Neural cell (in vitro differentiated cells): ENCODE results near the gene CDC45. TPM values are rescaled to one million over a fixed set of nuclear protein-coding genes. Genes with fewer than 3 reads are reported as not detected.

Experiments used
- H2AFZ ChIP-seq: fragments of 200-600, 300-800 bp; sonication (generic), shearing (Covaris generic); 2 replicates; pipeline ENCODE4 v1.6.0; 2014; ENCODE audit warnings: low read depth, mild to moderate bottlenecking, antibody characterized with exemption, low read length, moderate library complexity
- H3F3A ChIP-seq: fragments of 200-600 bp; shearing (Covaris generic); 2 replicates; pipeline ENCODE4 v1.6.1; 2016; ENCODE audit warnings: mild to moderate bottlenecking, moderate library complexity, mixed read lengths, antibody characterized with exemption, low read length; ENCODE audit not compliant: insufficient read depth, poor library complexity, severe bottlenecking
- H3K27ac ChIP-seq: fragments of 200-600, 300-800 bp; sonication (generic), shearing (Covaris generic); 2 replicates; pipeline ENCODE4 v1.5.1; 2014; ENCODE audit warnings: mild to moderate bottlenecking, low read length, moderate library complexity
- H3K27me3 ChIP-seq: fragments of 300-800, 200-600 bp; sonication (generic), shearing (Covaris generic); 2 replicates; pipeline ENCODE4 v1.6.0; 2014; ENCODE audit warnings: mild to moderate bottlenecking, low read depth, low read length, moderate library complexity; ENCODE audit not compliant: insufficient read depth
- H3K36me3 ChIP-seq: fragments of 300-800, 200-600 bp; sonication (generic), shearing (Covaris generic); 2 replicates; pipeline ENCODE4 v1.5.1; 2014; ENCODE audit warnings: mild to moderate bottlenecking, antibody characterized with exemption, low read length, moderate library complexity; ENCODE audit not compliant: insufficient read depth
- H3K4me2 ChIP-seq: fragments of 300-800, 200-600 bp; sonication (generic), shearing (Covaris generic); 2 replicates; pipeline ENCODE4 v1.6.0; 2014; ENCODE audit warnings: mild to moderate bottlenecking, low read length
- H3K4me3 ChIP-seq: fragments of 300-800, 200-600 bp; sonication (generic), shearing (Covaris generic); 2 replicates; pipeline ENCODE4 v1.5.1; 2014; ENCODE audit warnings: mild to moderate bottlenecking, low read length, moderate library complexity
- H3K79me2 ChIP-seq: fragments of 200-600 bp; shearing (Covaris generic); replicated peaks from 2 replicates; pipeline ENCODE4 v1.6.0; 2014; ENCODE audit warnings: mild to moderate bottlenecking, low read length, moderate library complexity; ENCODE audit not compliant: insufficient read depth
- H3K9ac ChIP-seq: fragments of 300-800, 200-600 bp; sonication (generic), shearing (Covaris generic); 2 replicates; pipeline ENCODE4 v1.6.1; 2016; ENCODE audit warnings: mild to moderate bottlenecking, low read length, mixed read lengths
- H3K9me2 ChIP-seq: fragments of 200-600 bp; shearing (Covaris generic); 2 replicates; pipeline ENCODE4 v1.6.1; 2016; ENCODE audit warnings: mild to moderate bottlenecking, low read length, mixed read lengths; ENCODE audit not compliant: insufficient read depth
- H3K9me3 ChIP-seq: fragments of 200-600, 300-800 bp; sonication (generic), shearing (Covaris generic); 2 replicates; pipeline ENCODE4 v1.6.1; 2016; ENCODE audit warnings: mild to moderate bottlenecking, mixed run types, low read length, moderate library complexity, mixed read lengths
- H4K20me1 ChIP-seq: fragments of 200-600 bp; shearing (Covaris generic); 2 replicates; pipeline ENCODE4 v1.6.1; 2016; ENCODE audit warnings: mild to moderate bottlenecking, mixed run types; ENCODE audit not compliant: insufficient read depth
- CTCF ChIP-seq: fragments of 450-650 bp; IDR thresholded peaks from 2 replicates; pipeline ENCODE4 v1.5.1; 2014; ENCODE audit warnings: antibody characterized with exemption, mild to moderate bottlenecking, moderate library complexity; ENCODE audit not compliant: poor library complexity, severe bottlenecking
- EP300 ChIP-seq: fragments of 450-650 bp; conservative IDR thresholded peaks from 2 replicates; pipeline ENCODE4 v1.6.1; 2014; ENCODE audit warnings: antibody characterized with exemption, mild to moderate bottlenecking, moderate library complexity; ENCODE audit not compliant: poor library complexity, severe bottlenecking
- EZH2 ChIP-seq: fragments of 200-600, 300-800 bp; shearing (Covaris generic), sonication (generic); IDR thresholded peaks from 2 replicates; pipeline ENCODE4 v1.6.1; 2014; ENCODE audit warnings: antibody characterized with exemption, low read length, borderline replicate concordance, mild to moderate bottlenecking; ENCODE audit not compliant: insufficient read depth, poor library complexity, severe bottlenecking
- MXI1 ChIP-seq: fragments of 450-650 bp; conservative IDR thresholded peaks from 2 replicates; pipeline ENCODE4 v1.6.1; 2014; ENCODE audit warnings: antibody characterized with exemption, mild to moderate bottlenecking; ENCODE audit not compliant: poor library complexity, severe bottlenecking
- POLR2AphosphoS5 ChIP-seq: IDR thresholded peaks from 2 replicates; pipeline ENCODE4 v1.6.1; 2012
- RAD21 ChIP-seq: fragments of 450-650 bp; conservative IDR thresholded peaks from 2 replicates; pipeline ENCODE4 v1.6.1; 2014; ENCODE audit warnings: antibody characterized with exemption, mild to moderate bottlenecking, moderate library complexity
- REST ChIP-seq: IDR thresholded peaks from 2 replicates; pipeline ENCODE4 v1.6.1; 2012; ENCODE audit warnings: borderline replicate concordance
- SMC3 ChIP-seq: fragments of 450-650 bp; conservative IDR thresholded peaks from 2 replicates; pipeline ENCODE4 v1.6.1; 2014; ENCODE audit warnings: antibody characterized with exemption, mild to moderate bottlenecking, moderate library complexity; ENCODE audit not compliant: poor library complexity
- TAF1 ChIP-seq: IDR thresholded peaks from 2 replicates; pipeline ENCODE4 v1.6.1; 2012; ENCODE audit warnings: low read depth
- polyA plus RNA-seq: library from polyadenylated mRNA; depleted of rRNA; stranded (reverse); fragments of >200 nt; gene quantifications from 2 replicates; pipeline ENCODE4 v1.2.3, GENCODE V29; 2014

The CDC45 gene
- polyA plus RNA-seq, 1 donor from 2014 or later: 3.2 TPM

- H2AFZ ChIP-seq: no peak overlapping the region
- no peaks in the 10 kb centered on the region for H3K9me2 ChIP-seq
- H3K4me2 ChIP-seq: no peak overlapping the region
- no peaks in the 10 kb centered on the region for H3F3A ChIP-seq
- no peaks in the 10 kb centered on the region for H3K9me3 ChIP-seq
- no peak overlapping the region for H3K27ac ChIP-seq
- TF ChIP-seq RAD21 (no peak), REST (no peak)
- H4K20me1 ChIP-seq: no peaks in the 10 kb centered on the region
- H3K9ac ChIP-seq: no peak overlapping the region
- H3K4me3 ChIP-seq: no peak overlapping the region
- no peaks in the 10 kb centered on the region for H3K27me3 ChIP-seq
- peaks cover 3% of the 10 kb centered on the region for H3K36me3 ChIP-seq
- H3K79me2 ChIP-seq: no peaks in the 10 kb centered on the region
Measured at GRCh38 chr22:19469421-19469820, 10.3 kb upstream of the CDC45 start.

- no peaks in the 10 kb centered on the region for H3K9me3 ChIP-seq
- no peak overlapping the region for H2AFZ ChIP-seq
- no peak overlapping the region for H3K9ac ChIP-seq
- H3K27me3 ChIP-seq: no peaks in the 10 kb centered on the region
- H4K20me1 ChIP-seq: no peaks in the 10 kb centered on the region
- H3K27ac ChIP-seq: no peak overlapping the region
- H3K4me2 ChIP-seq: no peak overlapping the region
- no peaks in the 10 kb centered on the region for H3K79me2 ChIP-seq
- H3K4me3 ChIP-seq: no peak overlapping the region
- H3K9me2 ChIP-seq: no peaks in the 10 kb centered on the region
- H3K36me3 ChIP-seq: peaks cover 3% of the 10 kb centered on the region
- no peaks in the 10 kb centered on the region for H3F3A ChIP-seq
- TF ChIP-seq CTCF: no peak
- TF ChIP-seq REST: no peak
- TF ChIP-seq SMC3: no peak
- TF ChIP-seq POLR2AphosphoS5: no peak
- TF ChIP-seq TAF1: no peak
- TF ChIP-seq MXI1: no peak
- TF ChIP-seq RAD21: no peak
- TF ChIP-seq EZH2: no peak
- no peak for TF ChIP-seq EP300
Measured at GRCh38 chr22:19470010-19470409, 9.7 kb upstream of the CDC45 start.
